WTC11 (cell line): Measurements from ENCODE around the gene CXCL12. TPM values are rescaled to one million over a fixed set of nuclear protein-coding genes. Genes with fewer than 3 reads are reported as not detected.

ENCODE experiments used
- ATAC-seq: fragments of 200-7000 bp; cut with Tn5 transposase; 2 replicates; pipeline ENCODE4 v1.10.0; 2021; ENCODE audit warnings: mild to moderate bottlenecking, moderate library complexity
- CTCF ChIA-PET: fragments of 300-600 bp; sonication (Branson Sonifier 250); formaldehyde crosslinking; loops from one replicate; lab custom pipeline; 2021; ENCODE audit warnings: antibody characterized with exemption; lab: Charles Lee
- POLR2A ChIA-PET: fragments of 350-600 bp; sonication (Branson Sonifier 250); formaldehyde crosslinking; loops from one replicate; lab custom pipeline; 2021; ENCODE audit warnings: antibody characterized with exemption; lab: Charles Lee
- DNase-seq: peaks from one replicate; pipeline ENCODE4 v3.0.0; 2021; ENCODE audit warnings: low spot score
- H3K27ac Mint-ChIP-seq: 2 replicates; pipeline ENCODE4 v1.8.0; 2021; ENCODE audit warnings: mixed read lengths
- H3K27me3 Mint-ChIP-seq: 2 replicates; pipeline ENCODE4 v1.8.0; 2021; ENCODE audit warnings: low read depth, mild to moderate bottlenecking, moderate library complexity, mixed read lengths
- H3K36me3 Mint-ChIP-seq: 2 replicates; pipeline ENCODE4 v1.8.0; 2021; ENCODE audit warnings: mixed read lengths
- H3K4me1 Mint-ChIP-seq: 2 replicates; pipeline ENCODE4 v1.8.0; 2022; ENCODE audit warnings: mixed read lengths
- H3K4me3 Mint-ChIP-seq: 2 replicates; pipeline ENCODE4 v1.8.0; 2021; ENCODE audit warnings: mild to moderate bottlenecking, moderate library complexity, mixed read lengths
- H3K9me3 Mint-ChIP-seq: 2 replicates; pipeline ENCODE4 v1.8.0; 2021; ENCODE audit warnings: mixed read lengths
- ATF2 ChIP-seq: sonication (generic); formaldehyde crosslinking; IDR thresholded peaks from 2 replicates; pipeline ENCODE4 v1.8.1; 2022; ENCODE audit warnings: low read depth, missing genetic modification reagents, borderline replicate concordance
- FOXJ3 ChIP-seq: sonication (generic); formaldehyde crosslinking; IDR thresholded peaks from 2 replicates; pipeline ENCODE4 v1.9.0; 2021; ENCODE audit warnings: missing genetic modification reagents, mild to moderate bottlenecking, borderline replicate concordance
- JUN ChIP-seq: sonication (generic); formaldehyde crosslinking; IDR thresholded peaks from 2 replicates; pipeline ENCODE4 v1.8.0; 2023; ENCODE audit warnings: mild to moderate bottlenecking, missing genetic modification reagents
- NR2C2 ChIP-seq: sonication (generic); formaldehyde crosslinking; IDR thresholded peaks from 2 replicates; pipeline ENCODE4 v1.8.0; 2022; ENCODE audit warnings: mild to moderate bottlenecking, missing genetic modification reagents
- PREB ChIP-seq: sonication (generic); formaldehyde crosslinking; IDR thresholded peaks from 2 replicates; pipeline ENCODE4 v1.8.1; 2022; ENCODE audit warnings: mild to moderate bottlenecking, missing genetic modification reagents, moderate library complexity, borderline replicate concordance
- PRRX2 ChIP-seq: fragments of 250-450 bp; sonication (Bioruptor Pico); IDR thresholded peaks from 2 replicates; pipeline ENCODE4 v1.8.0; 2021; ENCODE audit warnings: mild to moderate bottlenecking
- SOX15 ChIP-seq: fragments of 250-450 bp; sonication (Bioruptor Pico); IDR thresholded peaks from 2 replicates; pipeline ENCODE4 v1.9.0; 2021; ENCODE audit warnings: mild to moderate bottlenecking
- SP1 ChIP-seq: sonication (generic); formaldehyde crosslinking; conservative IDR thresholded peaks from 2 replicates; pipeline ENCODE4 v1.8.1; 2022; ENCODE audit warnings: missing genetic modification reagents
- STAT6 ChIP-seq: sonication (generic); formaldehyde crosslinking; conservative IDR thresholded peaks from 2 replicates; pipeline ENCODE4 v1.8.1; 2023; ENCODE audit warnings: mild to moderate bottlenecking, low read depth, missing genetic modification reagents, moderate library complexity
- ZBTB43 ChIP-seq: sonication (generic); formaldehyde crosslinking; IDR thresholded peaks from 2 replicates; pipeline ENCODE4 v1.8.1; 2023; ENCODE audit warnings: mild to moderate bottlenecking, missing genetic modification reagents
- ZNF232 ChIP-seq: sonication (generic); formaldehyde crosslinking; IDR thresholded peaks from 2 replicates; pipeline ENCODE4 v1.8.0; 2022; ENCODE audit warnings: mild to moderate bottlenecking, missing genetic modification reagents
- ZNF425 ChIP-seq: fragments of 250-450 bp; sonication (Bioruptor Pico); conservative IDR thresholded peaks from 2 replicates; pipeline ENCODE4 v1.9.0; 2021; ENCODE audit warnings: mild to moderate bottlenecking
- ZNF512 ChIP-seq: sonication (generic); formaldehyde crosslinking; IDR thresholded peaks from 2 replicates; pipeline ENCODE4 v1.8.1; 2022; ENCODE audit warnings: missing genetic modification reagents, borderline replicate concordance
- total RNA-seq: library from RNA; stranded (reverse); gene quantifications from 3 replicates; pipeline ENCODE4 v1.2.3, GENCODE V29; 2021

The CXCL12 gene
- total RNA-seq, 1 experiment from 2014 or later, result 52.4 TPM

GRCh38 chr10:44378626-44379025 is 6.3 kb downstream of the CXCL12 start (continued):
- no peak for TF ChIP-seq NR2C2 (CRISPR knock-in tag)

- Mint-ChIP-seq H3K4me1 (peaks cover 76% of the 10 kb centered on the region), H3K27me3 (no peaks in the 10 kb centered on the region), H3K36me3 (peaks cover 71% of the 10 kb centered on the region), H3K9me3 (no peaks in the 10 kb centered on the region), H3K4me3 (peak overlapping the region; percentile 12; the same call in 1 of the 2 replicates), H3K27ac (peak overlapping the region; percentile 84; the same call in 1 of the 2 replicates)
- TF ChIP-seq ZBTB43 (CRISPR knock-in tag) (no peak), PRRX2 (CRISPR knock-in tag) (no peak)
- CTCF ChIA-PET, result interaction anchor here (1.9 kb wide), 1 partner anchor 9 kb away, joined by 9 read pairs; no protein-coding TSS in a partner anchor
- DNase-seq (no peak), ATAC-seq (no peak)
- POLR2A ChIA-PET, result no interaction called here
Measured at GRCh38 chr10:44377651-44378310, 7.1 kb downstream of the CXCL12 start.

- Mint-ChIP-seq H3K4me3 (no peak overlapping the region), H3K4me1 (peaks cover 78% of the 10 kb centered on the region), H3K27me3 (no peaks in the 10 kb centered on the region), H3K27ac (no peak overlapping the region), H3K36me3 (peaks cover 82% of the 10 kb centered on the region), H3K9me3 (no peaks in the 10 kb centered on the region)
- ChIA-PET CTCF (interaction anchor here (0.7 to 1.9 kb wide), 3 partner anchors 10 to 479 kb away, joined by 3 to 9 read pairs (median 4); no protein-coding TSS in a partner anchor), POLR2A (no interaction called here)
- ATAC-seq (no peak), DNase-seq (no peak)
- TF ChIP-seq ZNF425 (CRISPR knock-in tag) (no peak), JUN (CRISPR knock-in tag) (no peak), ATF2 (CRISPR knock-in tag) (no peak), SP1 (CRISPR knock-in tag) (no peak), PREB (no peak), NR2C2 (CRISPR knock-in tag) (no peak), FOXJ3 (no peak), ZNF232 (CRISPR knock-in tag) (no peak), SOX15 (CRISPR knock-in tag) (no peak), STAT6 (CRISPR knock-in tag) (no peak), ZNF512 (CRISPR knock-in tag) (no peak)
Measured at GRCh38 chr10:44376472-44377099, 8.3 kb downstream of the CXCL12 start.
